Cardiac muscle cell (in vitro differentiated cells and primary cell): Measurements from ENCODE around the gene USP10. TPM values are rescaled to one million over a fixed set of nuclear protein-coding genes. Genes with fewer than 3 reads are reported as not detected.

Experiments used
- DNase-seq, 2 donors: peaks; one replicate each; pipeline versions ENCODE4 v3.0.0 to v3.0.0-alpha.2; 2010 to 2017; ENCODE audit warnings: low read depth in 1 of 2, low spot score in 1 of 2
- H3K27ac ChIP-seq: fragments of 200-600 bp; sonication (generic); 2 replicates; pipeline ENCODE4 v1.5.1; 2016
- H3K27me3 ChIP-seq: fragments of 200-600 bp; sonication (generic); 2 replicates; pipeline ENCODE4 v1.6.0; 2016; ENCODE audit warnings: control low read depth
- H3K36me3 ChIP-seq: fragments of 200-600 bp; sonication (generic); 2 replicates; pipeline ENCODE4 v1.5.1; 2016; ENCODE audit warnings: control low read depth
- H3K4me1 ChIP-seq: fragments of 200-600 bp; sonication (generic); 2 replicates; pipeline ENCODE4 v1.8.1; 2017; ENCODE audit warnings: low read depth, mild to moderate bottlenecking, mixed run types
- H3K4me3 ChIP-seq: fragments of 200-600 bp; sonication (generic); 2 replicates; pipeline ENCODE4 v1.5.1; 2016; ENCODE audit warnings: mild to moderate bottlenecking
- H3K9me3 ChIP-seq: fragments of 200-600 bp; sonication (generic); 2 replicates; pipeline ENCODE4 v1.5.1; 2017; ENCODE audit warnings: low read depth, mild to moderate bottlenecking, control low read depth
- polyA plus RNA-seq: library from polyadenylated mRNA; unstranded; fragments of >200 nt; fragmentation: Nextera tagmentation; extraction: Ambion mirVana; gene quantifications from 2 replicates; pipeline ENCODE4 v1.2.1, GENCODE V29; 2016
- total RNA-seq: library from RNA; depleted of rRNA; stranded (reverse); fragments of >200 nt; gene quantifications from 2 replicates; pipeline ENCODE4 v1.2.3, GENCODE V29; 2016
- TF ChIP-seq, protein P1 (sequence below): IDR thresholded peaks from 2 replicates; pipeline ENCODE4 v1.5.1; 2012; ENCODE audit warnings: low read depth, mild to moderate bottlenecking, low read length

USP10 gene
- total and polyA plus RNA-seq, 2 experiments from 2014 or later, result 91.9 to 100.0 TPM

DNA sequence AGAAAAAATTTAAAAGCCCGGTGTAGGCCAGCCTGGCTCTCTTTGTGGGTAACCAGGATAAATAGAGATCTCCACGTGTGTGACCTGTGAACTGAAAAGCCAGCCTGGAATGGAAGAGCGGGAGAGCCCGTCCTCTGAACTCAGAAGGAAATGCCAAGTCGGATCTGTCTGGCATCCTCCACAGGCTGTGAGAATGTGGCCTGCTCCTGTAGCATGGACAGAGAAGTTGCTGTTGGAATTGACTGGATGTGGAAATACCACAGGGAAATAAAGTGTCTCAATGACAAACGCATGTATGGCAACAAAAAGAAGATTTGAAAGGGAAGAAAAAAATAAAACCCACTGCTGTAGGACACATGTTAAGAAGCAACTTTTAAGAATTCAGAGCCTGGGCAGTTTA, 44.8 kb upstream of the USP10 start:
- H3K36me3 ChIP-seq, result peaks cover 11% of the 10 kb centered on the region
- no peak for DNase-seq
- TF ChIP-seq, protein P1, sequence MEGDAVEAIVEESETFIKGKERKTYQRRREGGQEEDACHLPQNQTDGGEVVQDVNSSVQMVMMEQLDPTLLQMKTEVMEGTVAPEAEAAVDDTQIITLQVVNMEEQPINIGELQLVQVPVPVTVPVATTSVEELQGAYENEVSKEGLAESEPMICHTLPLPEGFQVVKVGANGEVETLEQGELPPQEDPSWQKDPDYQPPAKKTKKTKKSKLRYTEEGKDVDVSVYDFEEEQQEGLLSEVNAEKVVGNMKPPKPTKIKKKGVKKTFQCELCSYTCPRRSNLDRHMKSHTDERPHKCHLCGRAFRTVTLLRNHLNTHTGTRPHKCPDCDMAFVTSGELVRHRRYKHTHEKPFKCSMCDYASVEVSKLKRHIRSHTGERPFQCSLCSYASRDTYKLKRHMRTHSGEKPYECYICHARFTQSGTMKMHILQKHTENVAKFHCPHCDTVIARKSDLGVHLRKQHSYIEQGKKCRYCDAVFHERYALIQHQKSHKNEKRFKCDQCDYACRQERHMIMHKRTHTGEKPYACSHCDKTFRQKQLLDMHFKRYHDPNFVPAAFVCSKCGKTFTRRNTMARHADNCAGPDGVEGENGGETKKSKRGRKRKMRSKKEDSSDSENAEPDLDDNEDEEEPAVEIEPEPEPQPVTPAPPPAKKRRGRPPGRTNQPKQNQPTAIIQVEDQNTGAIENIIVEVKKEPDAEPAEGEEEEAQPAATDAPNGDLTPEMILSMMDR, result no peak

DNA sequence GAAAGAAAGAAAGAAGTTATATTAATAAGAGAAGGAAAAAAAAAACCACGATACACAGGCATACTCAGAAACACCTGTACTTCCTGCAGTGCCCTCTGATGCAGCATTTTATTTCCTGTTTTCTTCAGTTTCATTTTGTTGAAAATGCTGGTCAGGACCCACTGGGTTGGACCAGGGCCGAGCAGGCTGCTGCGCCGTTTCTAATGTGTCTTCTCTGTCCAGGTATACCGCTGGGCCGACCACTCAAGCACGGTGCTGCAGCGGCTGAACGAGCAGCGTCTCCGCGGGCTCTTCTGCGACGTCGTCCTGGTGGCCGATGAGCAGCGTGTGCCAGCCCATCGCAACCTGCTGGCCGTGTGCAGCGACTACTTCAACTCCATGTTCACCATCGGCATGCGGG, 43.2 kb upstream of the USP10 start:
- no peak for DNase-seq
- no peak overlapping the region for H3K27ac ChIP-seq
- H3K4me1 ChIP-seq, result peaks cover 5% of the 10 kb centered on the region
- TF ChIP-seq, protein P1, result no peak
- no peaks in the 10 kb centered on the region for H3K9me3 ChIP-seq
- no peaks in the 10 kb centered on the region for H3K27me3 ChIP-seq
- no peak overlapping the region for H3K4me3 ChIP-seq
- H3K36me3 ChIP-seq, result peaks cover 16% of the 10 kb centered on the region

More for the DNA sequence above, 44.8 kb upstream of the USP10 start:
- H3K27me3 ChIP-seq, result no peaks in the 10 kb centered on the region
- no peaks in the 10 kb centered on the region for H3K9me3 ChIP-seq
- H3K4me3 ChIP-seq, result no peak overlapping the region
- H3K4me1 ChIP-seq, result peaks cover 5% of the 10 kb centered on the region
- H3K27ac ChIP-seq, result no peak overlapping the region

DNA sequence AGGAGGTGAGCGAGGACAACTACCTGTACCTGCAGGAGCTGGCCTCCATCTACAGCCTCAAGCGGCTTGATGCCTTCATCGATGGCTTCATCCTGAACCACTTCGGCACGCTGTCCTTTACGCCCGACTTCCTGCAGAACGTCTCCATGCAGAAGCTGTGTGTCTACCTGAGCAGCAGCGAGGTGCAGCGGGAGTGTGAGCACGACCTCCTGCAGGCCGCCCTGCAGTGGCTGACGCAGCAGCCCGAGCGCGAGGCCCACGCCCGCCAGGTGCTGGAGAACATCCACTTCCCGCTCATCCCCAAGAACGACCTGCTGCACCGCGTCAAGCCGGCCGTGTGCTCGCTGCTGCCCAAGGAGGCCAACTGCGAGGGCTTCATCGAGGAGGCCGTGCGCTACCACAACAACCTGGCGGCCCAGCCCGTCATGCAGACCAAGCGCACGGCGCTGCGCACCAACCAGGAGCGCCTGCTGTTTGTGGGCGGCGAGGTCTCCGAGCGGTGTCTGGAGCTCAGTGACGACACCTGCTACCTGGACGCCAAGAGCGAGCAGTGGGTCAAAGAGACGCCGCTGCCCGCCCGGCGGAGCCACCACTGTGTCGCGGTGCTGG, 42.5 kb upstream of the USP10 start:
- peaks cover 23% of the 10 kb centered on the region for H3K36me3 ChIP-seq
- TF ChIP-seq, protein P1, result no peak

DNA sequence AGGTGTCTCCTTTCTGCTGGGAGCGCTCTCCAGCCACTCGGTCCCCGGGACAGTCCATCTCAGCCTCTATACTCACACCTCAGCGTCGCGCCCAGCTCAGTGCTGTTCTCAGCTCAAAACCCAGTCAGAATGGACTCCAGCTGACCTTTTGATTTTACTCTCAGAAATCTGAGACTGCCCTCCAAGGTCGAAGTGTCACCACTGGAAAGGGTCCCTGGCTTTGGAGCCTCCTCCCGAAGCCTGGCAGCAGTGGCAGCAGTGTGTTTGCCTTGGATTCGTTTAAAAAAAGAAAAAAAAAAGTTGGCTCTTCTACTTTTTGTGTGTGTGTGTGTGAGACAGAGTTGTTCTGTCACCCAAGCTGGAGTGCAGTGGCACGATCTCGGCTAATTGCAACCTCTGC, 41.1 kb upstream of the USP10 start:
- Histone ChIP-seq H3K9me3 (no peaks in the 10 kb centered on the region), H3K36me3 (peaks cover 32% of the 10 kb centered on the region)

More for the DNA sequence above, 42.5 kb upstream of the USP10 start:
- Histone ChIP-seq H3K4me3 (no peak overlapping the region), H3K27me3 (no peaks in the 10 kb centered on the region), H3K27ac (no peak overlapping the region), H3K9me3 (no peaks in the 10 kb centered on the region), H3K4me1 (peaks cover 5% of the 10 kb centered on the region)
- DNase-seq, result no peak

DNA sequence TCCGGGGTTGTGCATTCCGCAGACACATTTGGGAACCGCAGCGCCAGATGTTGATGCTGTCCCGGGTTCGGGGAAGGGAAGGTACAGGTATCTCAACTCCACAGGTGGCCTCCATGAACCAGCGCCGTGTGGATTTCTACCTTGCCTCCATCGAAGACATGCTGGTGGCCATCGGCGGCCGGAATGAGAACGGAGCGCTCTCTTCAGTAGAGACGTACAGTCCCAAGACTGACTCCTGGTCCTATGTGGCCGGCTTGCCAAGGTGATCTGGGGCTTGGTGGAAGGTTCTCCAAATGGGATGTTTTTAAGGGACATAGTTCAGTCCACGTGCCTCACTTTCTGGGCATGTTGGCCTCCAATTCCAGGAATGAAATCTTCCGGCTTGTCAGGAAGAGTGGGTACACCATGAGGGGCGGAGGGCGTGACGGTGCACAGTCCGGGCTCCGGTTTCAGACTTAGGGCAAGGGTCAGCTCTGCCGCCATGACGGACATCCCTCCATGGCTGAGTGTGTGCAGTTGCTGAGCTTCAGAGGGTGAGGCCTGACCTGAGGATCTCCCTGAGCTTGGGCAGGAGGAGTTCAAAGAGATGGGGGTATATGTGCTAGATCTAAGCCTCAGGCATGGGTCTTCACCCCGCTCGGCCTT, 40.0 kb upstream of the USP10 start:
- Histone ChIP-seq H3K4me1 (peaks cover 5% of the 10 kb centered on the region), H3K9me3 (no peaks in the 10 kb centered on the region), H3K27ac (no peak overlapping the region), H3K27me3 (no peaks in the 10 kb centered on the region), H3K36me3 (peaks cover 33% of the 10 kb centered on the region), H3K4me3 (no peak overlapping the region)
- TF ChIP-seq, protein P1, result no peak
- no peak for DNase-seq

More for the DNA sequence above, 41.1 kb upstream of the USP10 start:
- TF ChIP-seq, protein P1, result no peak
- Histone ChIP-seq H3K27me3 (no peaks in the 10 kb centered on the region), H3K4me1 (peaks cover 5% of the 10 kb centered on the region), H3K27ac (no peak overlapping the region), H3K4me3 (no peak overlapping the region)
- DNase-seq, result no peak
